Neural progenitor cell (in vitro differentiated cells): ENCODE measurements around the gene CTNNA1. TPM values are rescaled to one million over a fixed set of nuclear protein-coding genes. Genes with fewer than 3 reads are reported as not detected.

Experiments used
- DNase-seq: peaks from one replicate; pipeline ENCODE4 v3.0.0-alpha.2; 2016; ENCODE audit warnings: low spot score
- H2AFZ ChIP-seq: fragments of 200-600 bp; sonication (generic); replicated peaks from 2 replicates; pipeline ENCODE4 v1.6.1; 2016; ENCODE audit warnings: antibody characterized with exemption
- H3F3A ChIP-seq: fragments of 200-600 bp; sonication (generic); 2 replicates; pipeline ENCODE4 v1.6.1; 2016; ENCODE audit warnings: antibody characterized with exemption, low read depth
- H3K27ac ChIP-seq: fragments of 200-600 bp; sonication (generic); 2 replicates; pipeline ENCODE4 v1.5.1; 2016; ENCODE audit warnings: mild to moderate bottlenecking
- H3K27me3 ChIP-seq: fragments of 200-600 bp; sonication (generic); 2 replicates; pipeline ENCODE4 v1.6.1; 2016; ENCODE audit warnings: mild to moderate bottlenecking, moderate library complexity
- H3K36me3 ChIP-seq: fragments of 200-600 bp; sonication (generic); 2 replicates; pipeline ENCODE4 v1.5.1; 2016
- H3K4me1 ChIP-seq: fragments of 200-600 bp; sonication (generic); 2 replicates; pipeline ENCODE4 v1.6.1; 2016; ENCODE audit warnings: mixed run types
- H3K4me2 ChIP-seq: fragments of 200-600 bp; sonication (generic); 2 replicates; pipeline ENCODE4 v1.6.1; 2016
- H3K4me3 ChIP-seq: fragments of 200-600 bp; sonication (generic); 2 replicates; pipeline ENCODE4 v1.5.1; 2016
- H3K79me2 ChIP-seq: fragments of 200-600 bp; sonication (generic); 2 replicates; pipeline ENCODE4 v1.6.1; 2016; ENCODE audit warnings: low read depth
- H3K9ac ChIP-seq: fragments of 200-600 bp; sonication (generic); 2 replicates; pipeline ENCODE4 v1.6.1; 2016
- H3K9me3 ChIP-seq: fragments of 200-600 bp; sonication (generic); 2 replicates; pipeline ENCODE4 v1.5.1; 2016; ENCODE audit warnings: low read depth
- H4K20me1 ChIP-seq: fragments of 200-600 bp; sonication (generic); 2 replicates; pipeline ENCODE4 v1.6.1; 2016; ENCODE audit warnings: low read depth
- H3K27ac Mint-ChIP-seq: 3 replicates; pipeline ENCODE4 v1.8.0; 2021; ENCODE audit warnings: mixed read lengths
- H3K27me3 Mint-ChIP-seq: 2 replicates; pipeline ENCODE4 v1.8.0; 2022; ENCODE audit warnings: low read depth, mild to moderate bottlenecking, inconsistent platforms, moderate library complexity, mixed read lengths; ENCODE audit not compliant: insufficient read depth
- H3K36me3 Mint-ChIP-seq: 3 replicates; pipeline ENCODE4 v1.8.0; 2021; ENCODE audit warnings: mixed read lengths
- H3K4me1 Mint-ChIP-seq: 3 replicates; pipeline ENCODE4 v1.8.0; 2021; ENCODE audit warnings: mixed read lengths
- H3K4me3 Mint-ChIP-seq: 3 replicates; pipeline ENCODE4 v1.8.0; 2021; ENCODE audit warnings: mild to moderate bottlenecking, moderate library complexity, mixed read lengths
- H3K9me3 Mint-ChIP-seq: 3 replicates; pipeline ENCODE4 v1.8.0; 2020; ENCODE audit warnings: mixed read lengths
- CTCF ChIP-seq: fragments of 200-600 bp; sonication (generic); IDR thresholded peaks from 2 replicates; pipeline ENCODE4 v1.5.1; 2017; ENCODE audit warnings: antibody characterized with exemption, mild to moderate bottlenecking
- EZH2 ChIP-seq: fragments of 200-600 bp; sonication (generic); IDR thresholded peaks from 2 replicates; pipeline ENCODE4 v1.6.1; 2017; ENCODE audit warnings: antibody characterized with exemption, mild to moderate bottlenecking, moderate library complexity
- EZH2phosphoT487 ChIP-seq: fragments of 200-600 bp; sonication (generic); IDR thresholded peaks from 2 replicates; pipeline ENCODE4 v1.6.1; 2017; ENCODE audit warnings: antibody characterized with exemption
- total RNA-seq: library from RNA; depleted of rRNA; stranded (reverse); fragments of >200 nt; gene quantifications from 2 replicates; pipeline ENCODE4 v1.2.3, GENCODE V29; 2015; ENCODE audit warnings: low replicate concordance

The CTNNA1 gene
- total RNA-seq, 1 donor from 2014 or later = 305 TPM

- no peaks in the 10 kb centered on the region for H3K27me3 ChIP-seq
- peaks cover 5% of the 10 kb centered on the region for H3K27me3 Mint-ChIP-seq
- H3K4me1 Mint-ChIP-seq = peaks cover 24% of the 10 kb centered on the region
- H3K79me2 ChIP-seq = peaks cover 9% of the 10 kb centered on the region
- H4K20me1 ChIP-seq = no peaks in the 10 kb centered on the region
- no peaks in the 10 kb centered on the region for H3F3A ChIP-seq
- H3K4me1 ChIP-seq = peaks cover 5% of the 10 kb centered on the region
- H3K9me3 ChIP-seq = no peaks in the 10 kb centered on the region
- TF ChIP-seq CTCF (no peak), EZH2phosphoT487 (no peak), EZH2 (no peak)
- H3K36me3 Mint-ChIP-seq = peaks cover 50% of the 10 kb centered on the region
- H3K4me2 ChIP-seq = no peak overlapping the region
- H3K4me3 ChIP-seq = no peak overlapping the region
- H3K9me3 Mint-ChIP-seq = peaks cover 3% of the 10 kb centered on the region
- no peak overlapping the region for H3K4me3 Mint-ChIP-seq
- H3K36me3 ChIP-seq = peaks cover 5% of the 10 kb centered on the region
- no peak for DNase-seq
- H3K27ac ChIP-seq = no peak overlapping the region
- no peak overlapping the region for H2AFZ ChIP-seq
- H3K27ac Mint-ChIP-seq = no peak overlapping the region
- H3K9ac ChIP-seq = no peak overlapping the region
Measured at GRCh38 chr5:138900281-138900965, 147.2 kb downstream of the CTNNA1 start.

DNA sequence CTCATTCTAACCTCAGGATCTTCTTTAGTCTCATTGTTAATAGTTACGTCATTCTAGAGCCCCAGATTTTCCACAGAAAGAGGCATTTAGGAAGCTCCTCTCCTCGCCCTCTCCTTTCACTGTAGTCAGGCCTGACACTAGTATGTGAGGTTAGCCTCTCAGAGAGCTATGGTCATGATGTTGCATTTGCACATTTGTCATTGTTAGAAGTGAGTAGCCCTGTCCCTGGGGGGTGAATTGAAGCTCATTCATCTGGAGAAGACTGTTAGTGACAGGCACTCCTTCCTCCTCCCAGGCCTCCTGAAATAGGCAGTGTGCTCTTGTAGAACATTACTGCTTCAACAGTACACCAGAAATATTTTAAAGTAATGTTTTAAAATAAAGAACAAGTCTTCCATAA is 148.5 kb downstream of the CTNNA1 start:
- H3K36me3 Mint-ChIP-seq = peaks cover 58% of the 10 kb centered on the region

GRCh38 chr5:138903130-138903775 is 150.0 kb downstream of the CTNNA1 start:
- peak overlapping the region; percentile 13 for H3K27ac Mint-ChIP-seq
- H2AFZ ChIP-seq = no peak overlapping the region
- no peak overlapping the region for H3K4me2 ChIP-seq
- H3K27me3 ChIP-seq = no peaks in the 10 kb centered on the region
- H3K4me3 Mint-ChIP-seq = no peak overlapping the region
- H3K4me1 ChIP-seq = peaks cover 5% of the 10 kb centered on the region
- H3K9me3 ChIP-seq = no peaks in the 10 kb centered on the region
- no peaks in the 10 kb centered on the region for H3F3A ChIP-seq
- H4K20me1 ChIP-seq = no peaks in the 10 kb centered on the region
- peaks cover 59% of the 10 kb centered on the region for H3K36me3 Mint-ChIP-seq
- H3K27me3 Mint-ChIP-seq = peaks cover 3% of the 10 kb centered on the region
- no peak overlapping the region for H3K9ac ChIP-seq
- no peak for DNase-seq
- H3K27ac ChIP-seq = no peak overlapping the region
- H3K36me3 ChIP-seq = peaks cover 5% of the 10 kb centered on the region
- H3K4me3 ChIP-seq = no peak overlapping the region
- peaks cover 24% of the 10 kb centered on the region for H3K4me1 Mint-ChIP-seq
- peaks cover 3% of the 10 kb centered on the region for H3K9me3 Mint-ChIP-seq
- no peak for TF ChIP-seq CTCF
- TF ChIP-seq EZH2 = no peak
- TF ChIP-seq EZH2phosphoT487 = no peak
- H3K79me2 ChIP-seq = peaks cover 5% of the 10 kb centered on the region

More for the DNA sequence above, 148.5 kb downstream of the CTNNA1 start:
- peaks cover 3% of the 10 kb centered on the region for H3K9me3 Mint-ChIP-seq
- no peaks in the 10 kb centered on the region for H3K27me3 ChIP-seq
- no peak overlapping the region for H3K9ac ChIP-seq
- no peak overlapping the region for H2AFZ ChIP-seq
- H3F3A ChIP-seq = no peaks in the 10 kb centered on the region
- peaks cover 9% of the 10 kb centered on the region for H3K79me2 ChIP-seq
- H3K9me3 ChIP-seq = no peaks in the 10 kb centered on the region
- H3K4me3 Mint-ChIP-seq = no peak overlapping the region
- no peak overlapping the region for H3K4me2 ChIP-seq
- peak; percentile 17 for DNase-seq
- no peak for TF ChIP-seq CTCF
- TF ChIP-seq EZH2 = no peak
- no peak for TF ChIP-seq EZH2phosphoT487
- peaks cover 24% of the 10 kb centered on the region for H3K4me1 Mint-ChIP-seq
- peak overlapping the region; percentile 82 for H3K27ac Mint-ChIP-seq
- peaks cover 5% of the 10 kb centered on the region for H3K4me1 ChIP-seq
- peaks cover 5% of the 10 kb centered on the region for H3K36me3 ChIP-seq
- no peak overlapping the region for H3K27ac ChIP-seq
- peaks cover 3% of the 10 kb centered on the region for H3K27me3 Mint-ChIP-seq
- H3K4me3 ChIP-seq = no peak overlapping the region
- H4K20me1 ChIP-seq = no peaks in the 10 kb centered on the region
